H9 (cell line): ENCODE measurements around the gene LAMC2. TPM values are rescaled to one million over a fixed set of nuclear protein-coding genes. Genes with fewer than 3 reads are reported as not detected.

Experiments used
- DNase-seq: peaks from one replicate; pipeline ENCODE4 v3.0.0-alpha.2; 2017
- H2AFZ ChIP-seq: one replicate; pipeline ENCODE4 v1.6.1; 2013; ENCODE audit warnings: mild to moderate bottlenecking, low read length, control low read depth, moderate library complexity
- H2AK5ac ChIP-seq: 2 replicates; pipeline ENCODE4 v1.6.1; 2013; ENCODE audit warnings: low read length, control low read depth, mixed read lengths; ENCODE audit not compliant: insufficient read length
- H2BK120ac ChIP-seq: one replicate; pipeline ENCODE4 v1.6.1; 2013; ENCODE audit warnings: low read depth, mild to moderate bottlenecking, low read length, control low read depth, inconsistent platforms; ENCODE audit not compliant: poor library complexity, severe bottlenecking
- H2BK12ac ChIP-seq: 2 replicates; pipeline ENCODE4 v1.6.1; 2013; ENCODE audit warnings: low read length, control low read depth, mixed read lengths, low read depth; ENCODE audit not compliant: insufficient read length
- H2BK15ac ChIP-seq: 2 replicates; pipeline ENCODE4 v1.6.1; 2013; ENCODE audit warnings: low read depth, low read length, control low read depth
- H2BK20ac ChIP-seq: one replicate; pipeline ENCODE4 v1.6.1; 2013; ENCODE audit warnings: low read depth, mild to moderate bottlenecking, low read length, control low read depth, inconsistent platforms; ENCODE audit not compliant: poor library complexity, severe bottlenecking
- H2BK5ac ChIP-seq: 2 replicates; pipeline ENCODE4 v1.6.1; 2013; ENCODE audit warnings: low read length, control low read depth, mixed read lengths; ENCODE audit not compliant: insufficient read length
- H3K14ac ChIP-seq: 2 replicates; pipeline ENCODE4 v1.6.1; 2013; ENCODE audit warnings: low read length, control low read depth; ENCODE audit not compliant: insufficient read depth
- H3K18ac ChIP-seq: 2 replicates; pipeline ENCODE4 v1.6.1; 2013; ENCODE audit warnings: low read depth, mild to moderate bottlenecking, mixed read lengths, low read length, control low read depth; ENCODE audit not compliant: insufficient read length
- H3K23ac ChIP-seq: 2 replicates; pipeline ENCODE4 v1.6.1; 2013; ENCODE audit warnings: low read length, control low read depth, mixed read lengths, low read depth; ENCODE audit not compliant: insufficient read length
- H3K23me2 ChIP-seq: 2 replicates; pipeline ENCODE4 v1.6.1; 2013; ENCODE audit warnings: low read depth, mild to moderate bottlenecking, mixed read lengths, low read length, control low read depth; ENCODE audit not compliant: insufficient read length, poor library complexity, severe bottlenecking
- H3K27ac ChIP-seq: 2 replicates; pipeline ENCODE4 v1.5.1; 2013; ENCODE audit warnings: low read length, control low read depth, mixed read lengths, low read depth; ENCODE audit not compliant: insufficient read length
- H3K27me3 ChIP-seq: 2 replicates; pipeline ENCODE4 v1.6.1; 2013; ENCODE audit warnings: low read length, control low read depth, inconsistent platforms; ENCODE audit not compliant: insufficient read depth
- H3K4ac ChIP-seq: 2 replicates; pipeline ENCODE4 v1.6.1; 2013; ENCODE audit warnings: low read depth, mild to moderate bottlenecking, control low read depth, inconsistent platforms, low read length, moderate library complexity
- H3K4me1 ChIP-seq: 2 replicates; pipeline ENCODE4 v1.6.1; 2013; ENCODE audit warnings: low read length, control low read depth, inconsistent platforms; ENCODE audit not compliant: insufficient read depth
- H3K4me2 ChIP-seq: 2 replicates; pipeline ENCODE4 v1.6.1; 2013; ENCODE audit warnings: low read length, control low read depth, mixed read lengths; ENCODE audit not compliant: insufficient read length, insufficient read depth
- H3K56ac ChIP-seq: 2 replicates; pipeline ENCODE4 v1.6.1; 2013; ENCODE audit warnings: low read depth, mild to moderate bottlenecking, mixed read lengths, low read length, control low read depth; ENCODE audit not compliant: insufficient read length
- H3K79me1 ChIP-seq: 2 replicates; pipeline ENCODE4 v1.6.1; 2013; ENCODE audit warnings: low read depth, mild to moderate bottlenecking, moderate library complexity, low read length, control low read depth, inconsistent platforms; ENCODE audit not compliant: insufficient read depth, poor library complexity, severe bottlenecking
- H3K79me2 ChIP-seq: 2 replicates; pipeline ENCODE4 v1.6.1; 2013; ENCODE audit warnings: low read length, control low read depth, inconsistent platforms; ENCODE audit not compliant: insufficient read depth
- H3K9ac ChIP-seq: 2 replicates; pipeline ENCODE4 v1.6.1; 2013; ENCODE audit warnings: low read length, control low read depth, mixed read lengths; ENCODE audit not compliant: insufficient read length; ENCODE audit errors: extremely low read depth
- H3K9me3 ChIP-seq: one replicate; pipeline ENCODE4 v1.6.1; 2013; ENCODE audit warnings: low read depth, low read length, inconsistent platforms; ENCODE audit not compliant: control insufficient read depth
- H3T11ph ChIP-seq: one replicate; pipeline ENCODE4 v1.6.1; 2013; ENCODE audit warnings: mild to moderate bottlenecking, low read length, control low read depth, inconsistent platforms
- H4K20me1 ChIP-seq: one replicate; pipeline ENCODE4 v1.6.1; 2013; ENCODE audit not compliant: control insufficient read depth, insufficient read length, insufficient read depth
- H4K5ac ChIP-seq: 2 replicates; pipeline ENCODE4 v1.6.1; 2013; ENCODE audit warnings: low read depth, mild to moderate bottlenecking, mixed read lengths, low read length, control low read depth; ENCODE audit not compliant: insufficient read length
- H4K8ac ChIP-seq: replicated peaks from 2 replicates; pipeline ENCODE4 v1.6.1; 2013; ENCODE audit warnings: low read length, control low read depth, mixed read lengths, low read depth; ENCODE audit not compliant: insufficient read length
- H4K91ac ChIP-seq: 2 replicates; pipeline ENCODE4 v1.6.1; 2013; ENCODE audit warnings: low read depth, mild to moderate bottlenecking, moderate library complexity, mixed read lengths, low read length, control low read depth; ENCODE audit not compliant: insufficient read length
- H3K27ac Mint-ChIP-seq, 3 experiments: 2 replicates in 2 of 3; 3 replicates in 1 of 3; pipeline ENCODE4 v1.8.0; 2020 to 2021; ENCODE audit warnings: mixed read lengths in 3 of 3, mild to moderate bottlenecking in 1 of 3, moderate library complexity in 1 of 3
- H3K27me3 Mint-ChIP-seq: 2 replicates; pipeline ENCODE4 v1.8.0; 2021; ENCODE audit warnings: low read depth, mild to moderate bottlenecking, moderate library complexity, mixed read lengths
- H3K36me3 Mint-ChIP-seq, 3 experiments: 2 replicates in 2 of 3; 3 replicates in 1 of 3; pipeline ENCODE4 v1.8.0; 2020 to 2021; ENCODE audit warnings: low read depth in 3 of 3, mixed read lengths in 3 of 3; ENCODE audit not compliant: insufficient read depth in 1 of 3
- H3K4me1 Mint-ChIP-seq, 2 experiments: 2 replicates each; pipeline ENCODE4 v1.8.0; 2020; ENCODE audit warnings: mixed read lengths in 2 of 2
- H3K4me3 Mint-ChIP-seq, 2 experiments: 2 replicates in 1 of 2; 3 replicates in 1 of 2; pipeline ENCODE4 v1.8.0; 2020 to 2021; ENCODE audit warnings: mild to moderate bottlenecking in 2 of 2, mixed read lengths in 2 of 2, moderate library complexity in 1 of 2
- H3K9me3 Mint-ChIP-seq, 2 experiments: 2 replicates in 1 of 2; 3 replicates in 1 of 2; pipeline ENCODE4 v1.8.0; 2020; ENCODE audit warnings: mild to moderate bottlenecking in 2 of 2, mixed read lengths in 2 of 2, moderate library complexity in 1 of 2
- WGBS: extraction: QIAGEN DNeasy Blood & Tissue Kit; methylation state at CpG from one replicate; pipeline ENCODE4 v1.1.7; 2013; ENCODE audit warnings: missing lambda C conversion rate, low lambda C conversion rate, mixed read lengths; ENCODE audit not compliant: insufficient read length; ENCODE audit errors: extremely low coverage; 5-methylcytosine and 5-hydroxymethylcytosine counted together
- total RNA-seq: library from RNA; stranded (reverse); gene quantifications from 2 replicates; pipeline ENCODE4 v1.2.1, GENCODE V29; 2021
- TF ChIP-seq, protein P1 (sequence below): fragments of 200-600 bp; sonication (generic); conservative IDR thresholded peaks from 3 replicates; pipeline ENCODE4 v1.8.0; 2021; ENCODE audit warnings: antibody characterized with exemption, mild to moderate bottlenecking

Gene LAMC2
- total RNA-seq, 1 experiment from 2014 or later: 7.4 TPM

- Histone ChIP-seq H3K79me1 (no peaks in the 10 kb centered on the region), H3K79me2 (no peaks in the 10 kb centered on the region), H3K18ac (no peak overlapping the region), H4K8ac (no peak overlapping the region), H2AFZ (no peak overlapping the region), H2BK12ac (no peak overlapping the region), H2BK120ac (no peak overlapping the region), H3K56ac (no peak overlapping the region), H3T11ph (no peak overlapping the region), H2BK5ac (no peak overlapping the region), H3K4me1 (peaks cover 4% of the 10 kb centered on the region; the same call in 1 of the 2 replicates), H3K23ac (no peak overlapping the region), H2BK20ac (no peak overlapping the region), H3K9me3 (no peaks in the 10 kb centered on the region), H3K27me3 (no peaks in the 10 kb centered on the region), H3K23me2 (no peaks in the 10 kb centered on the region), H4K91ac (no peak overlapping the region), H3K9ac (no peak overlapping the region), H3K4me2 (no peak overlapping the region), H2AK5ac (no peak overlapping the region), H3K4ac (no peak overlapping the region), H4K20me1 (no peaks in the 10 kb centered on the region), H4K5ac (no peak overlapping the region), H3K27ac (no peak overlapping the region), H3K14ac (no peak overlapping the region), H2BK15ac (no peak overlapping the region)
- Mint-ChIP-seq H3K9me3 (no peaks in the 10 kb centered on the region), H3K27ac (peak overlapping the region; percentile 72 to 85 (median 77); a peak in 4 of 7 replicates), H3K36me3 (no peaks in the 10 kb centered on the region), H3K4me3 (no peak overlapping the region; a peak in 1 of 5 replicates), H3K4me1 (peaks cover 30 to 33% of the 10 kb centered on the region in 2 experiments), H3K27me3 (no peaks in the 10 kb centered on the region)
- WGBS: no CpG with 5 or more reads among the region's 5 CpGs
- TF ChIP-seq, protein P1, sequence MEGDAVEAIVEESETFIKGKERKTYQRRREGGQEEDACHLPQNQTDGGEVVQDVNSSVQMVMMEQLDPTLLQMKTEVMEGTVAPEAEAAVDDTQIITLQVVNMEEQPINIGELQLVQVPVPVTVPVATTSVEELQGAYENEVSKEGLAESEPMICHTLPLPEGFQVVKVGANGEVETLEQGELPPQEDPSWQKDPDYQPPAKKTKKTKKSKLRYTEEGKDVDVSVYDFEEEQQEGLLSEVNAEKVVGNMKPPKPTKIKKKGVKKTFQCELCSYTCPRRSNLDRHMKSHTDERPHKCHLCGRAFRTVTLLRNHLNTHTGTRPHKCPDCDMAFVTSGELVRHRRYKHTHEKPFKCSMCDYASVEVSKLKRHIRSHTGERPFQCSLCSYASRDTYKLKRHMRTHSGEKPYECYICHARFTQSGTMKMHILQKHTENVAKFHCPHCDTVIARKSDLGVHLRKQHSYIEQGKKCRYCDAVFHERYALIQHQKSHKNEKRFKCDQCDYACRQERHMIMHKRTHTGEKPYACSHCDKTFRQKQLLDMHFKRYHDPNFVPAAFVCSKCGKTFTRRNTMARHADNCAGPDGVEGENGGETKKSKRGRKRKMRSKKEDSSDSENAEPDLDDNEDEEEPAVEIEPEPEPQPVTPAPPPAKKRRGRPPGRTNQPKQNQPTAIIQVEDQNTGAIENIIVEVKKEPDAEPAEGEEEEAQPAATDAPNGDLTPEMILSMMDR: no peak
- peak; percentile 43 for DNase-seq
Observed at GRCh38 chr1:183218971-183219615, 33.0 kb downstream of the LAMC2 start.
